Right renal cortex interstitium (tissue), 3 donors: Measurements from ENCODE around the gene NSUN5. TPM values are rescaled to one million over a fixed set of nuclear protein-coding genes. Genes with fewer than 3 reads are reported as not detected.
"Not testable (repeated sequence)": the region's sequence is repeated elsewhere in the genome, so short reads cannot be mapped to it uniquely, and the experiment has no call there.

ENCODE experiments used
- DNase-seq, 3 donors: peaks; one replicate each; pipeline ENCODE4 v3.0.0-alpha.2; 2013; ENCODE audit warnings: low read depth in 3 of 3, low spot score in 2 of 3
- polyA plus RNA-seq, 3 donors: library from polyadenylated mRNA; unstranded; fragments of 120-200 nt; gene quantifications; one replicate each; pipeline ENCODE4 v1.2.1, GENCODE V29; 2013; ENCODE audit not compliant: insufficient read length in 3 of 3

NSUN5 gene
- polyA plus RNA-seq, 3 donors: 12.0 to 12.8 (median 12.2) TPM

- DNase-seq: not testable (repeated sequence)
Measured at GRCh38 chr7:73297706-73298105, 10.9 kb downstream of the NSUN5 start.

DNA sequence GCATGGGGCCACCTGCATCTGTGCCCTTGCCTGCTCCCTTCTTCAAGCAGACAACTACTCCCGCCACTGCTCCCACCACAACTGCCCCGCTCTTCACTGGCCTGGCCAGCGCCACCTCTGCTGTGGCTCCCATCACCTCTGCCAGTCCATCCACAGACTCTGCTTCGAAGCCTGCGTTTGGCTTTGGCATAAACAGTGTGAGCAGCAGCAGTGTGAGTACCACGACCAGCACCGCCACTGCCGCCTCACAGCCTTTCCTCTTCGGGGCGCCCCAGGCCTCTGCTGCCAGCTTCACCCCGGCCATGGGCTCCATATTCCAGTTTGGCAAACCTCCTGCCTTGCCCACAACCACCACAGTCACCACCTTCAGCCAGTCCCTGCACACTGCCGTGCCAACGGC is 11.4 kb downstream of the NSUN5 start:
- DNase-seq: not testable (repeated sequence)

- DNase-seq: not testable (repeated sequence)
Measured at GRCh38 chr7:73277210-73277609, 31.4 kb downstream of the NSUN5 start.

- not testable (repeated sequence) for DNase-seq
Measured at GRCh38 chr7:73267813-73268212, 40.8 kb downstream of the NSUN5 start.

- not testable (repeated sequence) for DNase-seq
Measured at GRCh38 chr7:73266719-73267368, 41.8 kb downstream of the NSUN5 start.

GRCh38 chr7:73262416-73262815 is 46.2 kb downstream of the NSUN5 start:
- not testable (repeated sequence) for DNase-seq

Other genes starting within 250 kb of the NSUN5 start
- gene SPDYE9, start 222.8 kb downstream of the NSUN5 start, polyA plus RNA-seq: under 1 TPM; 0.16 to 0.35 (median 0.21) TPM
- gene TRIM50, start 19.3 kb upstream of the NSUN5 start, polyA plus RNA-seq: under 1 TPM; 0.15 to 0.21 (median 0.21) TPM
- gene FKBP6, start 19.3 kb upstream of the NSUN5 start, polyA plus RNA-seq: under 1 TPM; 0.22 to 0.26 (median 0.25) TPM
- gene FZD9, start 125.0 kb upstream of the NSUN5 start, polyA plus RNA-seq: under 1 TPM; 0.22 to 0.38 (median 0.37) TPM
- gene BAZ1B, start 213.5 kb upstream of the NSUN5 start, polyA plus RNA-seq: 10 to 100 TPM; 76.6 to 86.0 (median 80.5) TPM
- gene BCL7B, start 248.9 kb upstream of the NSUN5 start, polyA plus RNA-seq: 10 to 100 TPM; 34.6 to 35.5 (median 34.6) TPM